Embryonic facial prominence (tissue), 1 donor: ENCODE results near the gene NEDD8.

Source experiments
- DNase-seq: peaks from one replicate; pipeline ENCODE4 v3.0.0-alpha.2; 2016; ENCODE audit errors: extremely low spot score

The NEDD8 gene

DNA sequence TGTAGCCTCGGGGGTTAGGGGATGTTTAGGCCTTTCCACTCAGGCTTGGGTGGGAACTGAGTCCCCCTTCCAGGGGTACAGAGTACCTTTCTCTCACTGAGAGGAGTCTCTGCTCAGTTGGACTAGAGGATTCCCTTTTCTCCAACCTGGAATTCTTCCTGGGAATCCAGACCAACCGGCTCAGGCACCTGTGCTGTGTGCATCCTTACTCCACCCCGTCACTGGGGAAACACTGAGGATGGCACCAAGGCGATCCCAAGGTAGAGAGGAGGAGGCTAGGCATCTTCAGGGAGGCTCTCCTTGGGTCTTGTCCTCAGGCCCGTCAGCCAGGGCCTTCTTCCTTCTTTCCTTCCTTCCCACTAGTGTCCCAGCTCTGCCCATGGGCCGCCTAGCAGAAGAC lies 31.7 kb upstream of the NEDD8 start:
- DNase-seq: no peak

DNA sequence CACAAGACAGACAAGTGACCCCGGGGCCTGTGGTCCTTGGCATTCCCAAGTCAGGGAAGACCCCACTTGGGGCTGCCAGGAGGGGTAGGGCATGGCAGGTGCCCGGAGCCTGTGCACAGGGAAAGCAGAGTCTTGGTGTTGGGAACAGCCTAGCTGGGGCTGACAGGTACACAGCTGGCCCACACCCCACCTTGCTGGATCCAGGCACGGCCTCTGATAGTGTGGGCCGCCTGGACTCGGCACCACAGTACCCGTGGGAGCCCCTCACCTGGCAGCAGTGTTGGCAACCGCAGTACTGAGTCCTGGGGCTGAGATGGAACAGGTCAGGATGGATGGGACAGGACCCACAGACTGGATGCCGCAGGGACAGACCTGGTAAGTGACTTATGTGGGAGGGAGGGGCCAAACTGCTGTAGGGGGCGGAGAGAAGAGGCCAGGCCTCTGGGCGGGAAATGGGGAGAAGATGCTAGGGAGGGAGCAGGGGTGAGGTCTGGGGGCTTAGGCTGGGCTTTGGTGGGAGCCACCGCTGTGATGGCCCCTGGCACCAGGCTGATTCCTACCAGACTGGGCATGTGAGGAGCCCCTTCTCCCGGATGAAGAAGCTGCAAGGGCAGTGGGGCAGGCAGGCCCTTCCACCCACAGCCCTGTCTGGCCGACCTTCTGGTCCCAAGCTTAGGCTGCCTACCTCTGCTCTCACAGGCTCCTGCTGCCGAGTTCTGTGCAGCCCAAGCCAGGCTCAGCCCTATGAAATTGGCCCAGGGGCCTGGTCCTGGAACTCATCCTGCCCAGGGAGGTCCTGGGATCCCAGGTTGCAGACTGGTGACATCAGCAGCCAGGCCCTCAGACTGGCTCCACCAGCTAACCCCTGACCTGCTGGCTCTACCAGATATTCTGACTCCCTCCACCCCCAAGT lies 30.9 kb upstream of the NEDD8 start, which contains the start of gene TGM1:
Gene TGM1, minus strand, starts transcription at position 357 of the 913 bp plus-strand sequence. CDS start 825 bp downstream, outside the sequence.
- DNase-seq: no peak

- DNase-seq: no peak
Measured at GRCh38 chr14:24261969-24262327, 29.8 kb upstream of the NEDD8 start.

DNA sequence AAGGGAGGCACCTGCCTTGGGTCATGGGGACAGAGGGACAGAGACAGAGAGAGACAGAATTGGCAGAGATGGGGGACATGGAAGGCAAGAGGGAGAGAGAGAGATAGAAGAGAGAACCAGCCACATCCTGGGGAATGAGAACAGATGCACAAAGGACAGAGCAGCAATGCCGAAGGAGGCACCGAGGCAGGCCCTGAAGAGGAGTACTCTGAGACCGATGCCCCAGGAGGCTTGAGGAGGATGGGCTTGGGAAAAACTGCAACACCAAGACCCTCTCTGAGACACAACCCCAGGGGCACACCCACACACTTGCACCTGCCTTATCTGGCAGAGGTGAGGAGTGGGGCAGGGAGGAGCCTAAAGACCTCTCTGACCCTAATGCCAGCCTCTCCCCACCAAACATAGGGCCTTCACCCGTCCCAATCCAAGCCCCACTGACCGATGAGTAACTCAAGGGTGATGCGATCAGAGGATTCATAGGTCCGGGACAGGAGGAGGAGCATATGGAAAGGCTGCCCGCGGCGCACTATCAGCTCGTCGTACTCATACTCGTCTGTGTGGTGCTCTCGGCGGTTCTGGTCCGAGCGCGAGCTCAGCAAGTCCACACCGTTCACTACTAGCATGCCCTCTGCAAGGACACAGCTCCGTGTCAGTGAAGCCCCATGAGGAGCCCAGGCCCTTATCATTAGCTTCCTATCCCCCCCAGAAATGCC lies 29.2 kb upstream of the NEDD8 start:
- DNase-seq: no peak

GRCh38 chr14:24260780-24261157 lies 28.6 kb upstream of the NEDD8 start:
- DNase-seq: no peak

GRCh38 chr14:24260026-24260779 lies 28.0 kb upstream of the NEDD8 start:
- DNase-seq: no peak

GRCh38 chr14:24259282-24260025 lies 27.3 kb upstream of the NEDD8 start:
- peak; percentile 58 for DNase-seq

GRCh38 chr14:24258548-24259265 lies 26.5 kb upstream of the NEDD8 start:
- DNase-seq: no peak

GRCh38 chr14:24258119-24258518 lies 26.0 kb upstream of the NEDD8 start:
- DNase-seq: no peak

GRCh38 chr14:24256960-24257359 lies 24.8 kb upstream of the NEDD8 start:
- DNase-seq: no peak

DNA sequence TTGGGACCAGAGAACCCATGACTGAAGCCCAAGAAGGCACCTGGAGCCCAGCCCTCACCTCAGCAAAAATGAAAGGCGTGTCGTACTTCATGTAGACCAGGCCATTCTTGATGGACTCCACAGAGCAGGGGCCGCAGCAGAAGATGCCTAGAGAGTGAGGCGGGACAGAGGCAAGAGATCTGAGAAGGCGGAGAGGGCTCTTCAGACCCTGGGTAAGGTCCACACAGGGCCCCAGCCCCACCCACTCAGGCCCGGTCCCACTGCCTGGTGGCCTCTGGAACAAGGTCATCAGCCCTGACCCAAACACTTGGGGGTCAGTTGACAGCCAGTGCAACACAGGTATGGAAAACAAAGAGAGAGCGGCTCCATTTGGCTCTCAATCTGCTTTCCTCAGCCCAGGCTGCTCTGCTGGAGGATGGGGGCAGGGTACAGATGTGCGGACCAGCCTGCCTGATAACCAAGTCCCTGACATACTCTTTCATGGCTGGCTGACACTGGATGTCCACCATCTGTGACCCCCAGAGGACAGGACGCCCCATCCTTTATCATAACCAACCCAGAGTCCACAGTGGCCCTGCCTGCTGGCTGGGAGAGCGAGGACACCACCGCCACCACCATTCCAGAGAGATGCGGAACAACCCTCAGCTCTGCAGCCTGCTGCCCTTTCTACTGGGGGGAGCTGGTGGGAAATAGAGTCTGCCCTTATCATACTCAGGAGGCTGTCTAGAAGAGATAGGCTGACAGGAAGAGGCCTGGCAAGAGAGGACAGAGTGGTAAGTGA lies 24.0 kb upstream of the NEDD8 start:
- no peak for DNase-seq

DNA sequence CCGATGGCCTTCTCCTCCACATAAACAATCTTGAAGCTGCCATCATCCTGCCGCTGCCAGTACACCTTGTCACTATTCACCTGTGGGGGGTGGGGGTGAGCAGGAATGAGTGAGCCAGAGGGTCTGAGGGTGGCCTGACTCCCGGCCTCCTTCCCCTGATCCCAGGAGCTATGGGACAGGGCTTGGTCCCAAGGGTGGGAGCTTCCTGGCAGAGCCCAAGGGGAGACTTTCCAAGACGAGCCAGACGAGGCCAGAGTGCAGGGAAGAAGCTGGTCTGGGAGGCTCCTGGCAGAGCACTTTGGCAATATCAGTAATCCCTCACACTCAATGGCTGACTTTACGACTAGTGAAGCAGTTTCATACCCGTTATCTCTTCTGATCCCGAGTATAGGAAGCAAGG lies 23.3 kb upstream of the NEDD8 start:
- no peak for DNase-seq

- DNase-seq: no peak
Measured at GRCh38 chr14:24254630-24255392, 22.6 kb upstream of the NEDD8 start.

DNA sequence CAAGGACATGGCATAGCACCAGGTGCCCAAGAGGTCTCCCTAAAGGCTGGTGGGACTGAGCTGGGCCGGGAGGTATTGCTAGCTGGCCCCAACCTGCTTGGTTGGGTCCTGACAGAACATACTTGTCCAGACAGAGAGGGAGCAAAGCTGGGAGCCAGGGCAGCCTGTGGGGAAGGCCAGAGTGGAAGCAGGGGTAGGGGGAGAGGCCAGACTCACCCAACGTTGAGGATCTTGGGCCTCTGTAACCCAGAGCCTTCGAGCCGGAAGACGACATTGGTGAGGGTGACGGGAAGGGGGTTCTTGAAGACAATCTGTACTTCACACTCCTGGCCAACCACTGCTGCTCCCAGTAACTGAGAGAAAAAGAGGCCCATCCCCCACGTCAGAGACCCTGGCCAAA lies 21.8 kb upstream of the NEDD8 start:
- DNase-seq: no peak

GRCh38 chr14:24252289-24253124 lies 20.3 kb upstream of the NEDD8 start:
- no peak for DNase-seq

GRCh38 chr14:24251880-24252288 lies 19.7 kb upstream of the NEDD8 start:
- DNase-seq: no peak

GRCh38 chr14:24250354-24250753 lies 18.2 kb upstream of the NEDD8 start:
- no peak for DNase-seq

DNA sequence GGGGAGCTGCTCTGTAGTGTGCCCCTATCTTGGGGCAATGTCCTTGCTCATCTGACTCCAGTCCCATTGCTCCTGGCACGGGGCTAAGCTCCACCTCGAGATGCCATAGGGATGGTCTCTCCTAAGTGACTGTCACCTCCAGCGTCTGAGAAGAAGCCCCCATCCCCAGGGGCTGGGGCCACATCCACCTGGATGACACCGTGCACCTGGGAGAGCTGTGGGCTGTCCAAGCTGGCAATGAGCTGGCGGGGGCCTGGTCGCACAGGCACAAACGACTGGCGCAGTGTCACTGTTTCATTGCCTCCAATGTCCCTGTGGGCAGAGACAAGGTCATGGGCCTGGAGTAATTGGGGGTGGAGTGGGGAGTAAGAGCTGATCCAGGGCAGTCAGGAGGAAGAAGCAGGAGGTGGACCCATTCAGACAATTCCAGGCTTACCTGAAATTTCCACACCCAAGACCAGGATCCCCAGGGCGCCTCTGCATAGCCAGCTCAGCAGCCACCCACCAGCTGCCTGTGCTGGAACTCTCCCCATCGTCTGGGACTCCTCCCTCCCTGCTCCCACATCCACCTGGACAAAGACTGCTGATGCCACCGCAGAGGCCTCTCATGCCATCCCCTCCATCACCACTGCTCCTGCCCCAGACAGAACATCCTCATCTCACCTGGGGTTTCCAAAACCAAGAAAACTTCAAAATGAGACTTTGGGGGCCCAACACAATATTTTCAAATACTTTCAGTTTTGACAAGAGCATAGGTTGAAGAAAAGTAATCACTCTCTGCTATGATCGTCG lies 17.3 kb upstream of the NEDD8 start:
- no peak for DNase-seq
